OCI-LY3 (cell line): ENCODE results near the gene PRDM5.

Experiments used
- H2AFZ ChIP-seq: fragments of 200-600, 300-600 bp; shearing (Covaris generic); 2 replicates; pipeline ENCODE4 v1.6.0; 2014; ENCODE audit warnings: antibody characterized with exemption, low read depth, low read length
- H3K27ac ChIP-seq: fragments of 200-600, 300-600 bp; sonication (generic); 2 replicates; pipeline ENCODE4 v1.5.1; 2014; ENCODE audit warnings: mild to moderate bottlenecking, low read length, moderate library complexity, mixed read lengths
- H3K27me3 ChIP-seq: fragments of 200-600, 300-600 bp; sonication (generic); 2 replicates; pipeline ENCODE4 v1.6.1; 2014; ENCODE audit warnings: low read depth, low read length, mixed read lengths
- H3K36me3 ChIP-seq: fragments of 200-600, 300-600 bp; sonication (generic); replicated peaks from 2 replicates; pipeline ENCODE3; 2014; ENCODE audit warnings: low read depth, low read length, mixed read lengths
- H3K4me1 ChIP-seq: fragments of 300-600, 200-600 bp; sonication (generic); 2 replicates; pipeline ENCODE4 v1.6.1; 2014; ENCODE audit warnings: low read length, mixed read lengths
- H3K4me2 ChIP-seq: fragments of 200-600, 300-600 bp; sonication (generic); 2 replicates; pipeline ENCODE4 v1.6.1; 2014; ENCODE audit warnings: low read length, mixed read lengths
- H3K4me3 ChIP-seq: fragments of 300-600, 200-600 bp; sonication (generic); 2 replicates; pipeline ENCODE4 v1.5.1; 2014; ENCODE audit warnings: antibody characterized with exemption, mild to moderate bottlenecking, low read length, moderate library complexity
- H3K79me2 ChIP-seq: fragments of 300-600, 200-600 bp; shearing (Covaris generic); 2 replicates; pipeline ENCODE4 v1.6.1; 2014; ENCODE audit warnings: mild to moderate bottlenecking, low read length, mixed read lengths
- H3K9ac ChIP-seq: fragments of 300-600, 200-600 bp; shearing (Covaris generic); 2 replicates; pipeline ENCODE4 v1.6.0; 2014; ENCODE audit warnings: mild to moderate bottlenecking, low read length, moderate library complexity
- H3K9me3 ChIP-seq: fragments of 200-600, 300-600 bp; shearing (Covaris generic); 2 replicates; pipeline ENCODE4 v1.6.1; 2014; ENCODE audit warnings: low read length, mixed read lengths; ENCODE audit not compliant: insufficient read depth
- H4K20me1 ChIP-seq: fragments of 200-600, 300-600 bp; sonication (generic); 2 replicates; pipeline ENCODE4 v1.6.1; 2016; ENCODE audit warnings: low read length, mixed read lengths; ENCODE audit not compliant: insufficient read depth
- EZH2phosphoT487 ChIP-seq: fragments of 200-600 bp; shearing (Covaris generic); IDR thresholded peaks from 2 replicates; pipeline ENCODE4 v1.6.1; 2018; ENCODE audit warnings: antibody characterized with exemption, mixed run types, low read depth
- TF ChIP-seq, protein P1 (sequence below): fragments of 200-600, 300-600 bp; sonication (generic); IDR thresholded peaks from 2 replicates; pipeline ENCODE4 v1.5.1; 2014; ENCODE audit warnings: antibody characterized with exemption, low read length, low read depth

Gene PRDM5

DNA sequence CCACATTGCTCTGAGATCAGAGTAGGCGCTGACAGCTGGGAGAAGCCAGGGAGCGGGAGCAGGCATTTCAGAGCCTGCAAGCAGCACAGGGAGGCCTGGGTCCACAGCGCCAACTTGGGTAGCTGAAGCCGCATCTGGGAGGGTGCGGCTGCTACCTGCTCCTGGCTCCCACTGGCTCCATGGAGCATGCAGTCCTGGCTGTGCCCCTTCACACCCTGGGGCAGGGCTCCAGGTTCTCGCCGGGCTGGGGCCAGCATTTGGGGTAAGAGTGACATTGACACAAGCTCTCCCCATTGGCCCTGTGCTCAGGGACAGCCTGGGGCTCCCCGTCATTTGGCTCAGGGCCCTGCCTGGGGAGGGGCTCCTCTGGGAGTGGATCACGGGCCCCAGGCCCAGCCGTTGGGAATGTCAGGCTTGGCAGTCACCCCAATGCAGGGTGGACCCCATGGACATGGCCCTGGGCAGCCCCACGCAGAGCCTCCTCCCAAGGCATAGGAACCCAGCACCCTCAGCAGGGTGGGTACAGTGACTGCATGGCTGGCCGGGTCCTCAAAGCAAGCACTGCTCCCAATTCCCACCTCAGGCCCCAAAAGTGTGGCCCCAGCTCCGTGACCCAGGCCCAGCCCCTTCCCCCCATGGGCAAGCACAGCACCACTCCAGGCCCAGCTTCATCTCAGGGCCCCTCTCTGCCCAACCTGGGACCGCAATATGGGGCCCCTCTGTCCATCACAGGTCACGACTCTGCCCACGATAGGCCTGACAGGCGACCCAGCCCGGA is 82.4 kb downstream of the PRDM5 start:
- H3K9ac ChIP-seq, result no peak overlapping the region
- H3K79me2 ChIP-seq, result no peaks in the 10 kb centered on the region
- H3K9me3 ChIP-seq, result no peaks in the 10 kb centered on the region
- no peaks in the 10 kb centered on the region for H4K20me1 ChIP-seq
- no peak overlapping the region for H3K4me2 ChIP-seq
- no peak overlapping the region for H3K27ac ChIP-seq
- no peak overlapping the region for H3K4me3 ChIP-seq
- H3K4me1 ChIP-seq, result peaks cover 38% of the 10 kb centered on the region
- no peaks in the 10 kb centered on the region for H3K36me3 ChIP-seq
- no peaks in the 10 kb centered on the region for H3K27me3 ChIP-seq
- no peak overlapping the region for H2AFZ ChIP-seq
- TF ChIP-seq EZH2phosphoT487, result no peak
- TF ChIP-seq, protein P1, sequence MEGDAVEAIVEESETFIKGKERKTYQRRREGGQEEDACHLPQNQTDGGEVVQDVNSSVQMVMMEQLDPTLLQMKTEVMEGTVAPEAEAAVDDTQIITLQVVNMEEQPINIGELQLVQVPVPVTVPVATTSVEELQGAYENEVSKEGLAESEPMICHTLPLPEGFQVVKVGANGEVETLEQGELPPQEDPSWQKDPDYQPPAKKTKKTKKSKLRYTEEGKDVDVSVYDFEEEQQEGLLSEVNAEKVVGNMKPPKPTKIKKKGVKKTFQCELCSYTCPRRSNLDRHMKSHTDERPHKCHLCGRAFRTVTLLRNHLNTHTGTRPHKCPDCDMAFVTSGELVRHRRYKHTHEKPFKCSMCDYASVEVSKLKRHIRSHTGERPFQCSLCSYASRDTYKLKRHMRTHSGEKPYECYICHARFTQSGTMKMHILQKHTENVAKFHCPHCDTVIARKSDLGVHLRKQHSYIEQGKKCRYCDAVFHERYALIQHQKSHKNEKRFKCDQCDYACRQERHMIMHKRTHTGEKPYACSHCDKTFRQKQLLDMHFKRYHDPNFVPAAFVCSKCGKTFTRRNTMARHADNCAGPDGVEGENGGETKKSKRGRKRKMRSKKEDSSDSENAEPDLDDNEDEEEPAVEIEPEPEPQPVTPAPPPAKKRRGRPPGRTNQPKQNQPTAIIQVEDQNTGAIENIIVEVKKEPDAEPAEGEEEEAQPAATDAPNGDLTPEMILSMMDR, result no peak

DNA sequence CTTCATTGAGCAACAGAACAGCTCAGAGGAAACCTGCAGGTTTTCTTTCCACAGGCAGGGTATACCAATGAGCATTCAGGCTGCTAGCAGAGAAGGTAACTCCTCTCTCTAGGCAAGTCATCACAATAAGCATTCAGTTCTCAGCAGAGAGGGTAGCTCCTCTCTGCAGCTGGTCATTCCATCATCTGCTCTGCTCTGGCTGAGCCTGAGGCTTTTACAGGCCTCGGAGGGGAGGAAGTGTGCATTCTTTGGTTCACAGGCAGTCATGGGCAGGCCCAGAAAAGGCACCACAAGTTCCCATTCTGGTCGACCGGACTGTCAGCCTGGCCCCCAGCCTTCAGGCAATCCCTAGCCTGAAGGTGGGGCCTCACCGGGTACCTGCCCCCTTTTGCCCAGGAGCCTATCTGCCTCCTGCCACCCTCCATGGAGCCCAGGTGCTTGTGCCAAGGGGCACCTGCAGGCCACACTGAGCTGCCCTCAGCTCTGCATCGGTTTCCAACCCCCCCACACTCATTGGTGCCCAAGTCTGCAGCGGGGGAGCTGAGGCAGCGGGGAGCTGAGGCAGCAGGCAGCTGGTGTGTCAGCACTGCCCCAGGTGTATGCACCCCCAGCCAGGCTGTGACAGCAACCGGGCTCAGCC is 83.1 kb downstream of the PRDM5 start:
- H3K36me3 ChIP-seq, result peaks cover 1% of the 10 kb centered on the region
- no peak overlapping the region for H3K27ac ChIP-seq
- no peaks in the 10 kb centered on the region for H3K27me3 ChIP-seq
- no peak overlapping the region for H3K4me3 ChIP-seq
- peaks cover 33% of the 10 kb centered on the region for H3K4me1 ChIP-seq
- no peak overlapping the region for H3K4me2 ChIP-seq
- no peaks in the 10 kb centered on the region for H4K20me1 ChIP-seq
- no peak overlapping the region for H3K9ac ChIP-seq
- no peak for TF ChIP-seq EZH2phosphoT487
- TF ChIP-seq, protein P1, result no peak
- H3K79me2 ChIP-seq, result no peaks in the 10 kb centered on the region
- H2AFZ ChIP-seq, result no peak overlapping the region
- peaks cover under 1% of the 10 kb centered on the region; the same call in 1 of the 2 replicates for H3K9me3 ChIP-seq

DNA sequence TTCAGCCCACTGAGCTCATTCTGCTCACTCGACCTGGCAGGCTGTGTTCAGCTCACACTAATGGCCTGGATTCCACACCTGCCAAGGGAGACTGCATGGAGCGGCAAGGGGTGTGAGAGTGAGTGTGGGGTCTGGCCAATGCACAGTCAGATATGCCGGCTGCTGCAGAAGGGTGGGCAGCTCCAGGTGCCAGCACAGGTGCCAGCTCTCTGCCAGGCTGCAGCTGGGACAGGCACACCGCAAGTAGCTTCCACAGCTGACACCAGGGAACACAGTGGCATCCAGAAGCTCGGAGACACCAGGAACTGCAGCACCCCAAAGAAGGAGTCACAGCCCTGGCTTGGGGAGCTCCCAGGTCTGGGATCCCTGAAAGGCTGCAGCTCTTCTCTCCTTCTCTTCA is 83.7 kb downstream of the PRDM5 start:
- Histone ChIP-seq H3K79me2 (no peaks in the 10 kb centered on the region), H3K27ac (no peak overlapping the region), H3K36me3 (peaks cover 7% of the 10 kb centered on the region), H3K27me3 (no peaks in the 10 kb centered on the region), H3K4me2 (no peak overlapping the region), H3K9me3 (peaks cover 7% of the 10 kb centered on the region; the same call in 1 of the 2 replicates), H2AFZ (no peak overlapping the region), H3K4me3 (no peak overlapping the region), H4K20me1 (no peaks in the 10 kb centered on the region), H3K4me1 (peaks cover 26% of the 10 kb centered on the region), H3K9ac (no peak overlapping the region)
- TF ChIP-seq EZH2phosphoT487, result no peak
- TF ChIP-seq, protein P1, result no peak

DNA sequence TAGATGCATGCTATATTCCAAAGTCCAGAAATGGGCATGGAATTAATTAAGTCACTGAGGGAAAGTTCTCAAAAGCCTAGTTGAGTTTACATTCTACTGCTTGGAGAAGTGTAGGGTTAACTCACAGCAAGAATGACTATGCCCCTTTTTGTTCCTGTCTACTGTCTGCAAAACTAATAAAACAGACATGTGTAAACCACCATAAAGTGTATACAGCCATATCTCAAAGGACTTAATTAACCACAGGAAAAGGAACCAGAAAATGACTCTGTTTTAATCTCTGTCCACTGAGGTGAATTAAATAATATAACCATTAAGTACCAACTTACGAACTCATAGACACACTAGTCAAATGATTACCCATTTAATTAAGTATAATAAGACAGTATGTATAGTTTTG is 84.9 kb downstream of the PRDM5 start:
- Histone ChIP-seq H3K9ac (no peak overlapping the region), H3K27me3 (no peaks in the 10 kb centered on the region), H3K4me3 (no peak overlapping the region), H3K4me1 (peaks cover 15% of the 10 kb centered on the region), H3K36me3 (peaks cover 10% of the 10 kb centered on the region), H3K27ac (no peak overlapping the region), H2AFZ (no peak overlapping the region), H4K20me1 (no peaks in the 10 kb centered on the region), H3K4me2 (no peak overlapping the region), H3K9me3 (peaks cover 7% of the 10 kb centered on the region; the same call in 1 of the 2 replicates), H3K79me2 (no peaks in the 10 kb centered on the region)
- no peak for TF ChIP-seq EZH2phosphoT487
- TF ChIP-seq, protein P1, result no peak
